ENCODE data around the gene MKI67.
"Not testable (repeated sequence)": the region's sequence is repeated elsewhere in the genome, so short reads cannot be mapped to it uniquely, and the experiment has no call there.

Gene MKI67

DNA sequence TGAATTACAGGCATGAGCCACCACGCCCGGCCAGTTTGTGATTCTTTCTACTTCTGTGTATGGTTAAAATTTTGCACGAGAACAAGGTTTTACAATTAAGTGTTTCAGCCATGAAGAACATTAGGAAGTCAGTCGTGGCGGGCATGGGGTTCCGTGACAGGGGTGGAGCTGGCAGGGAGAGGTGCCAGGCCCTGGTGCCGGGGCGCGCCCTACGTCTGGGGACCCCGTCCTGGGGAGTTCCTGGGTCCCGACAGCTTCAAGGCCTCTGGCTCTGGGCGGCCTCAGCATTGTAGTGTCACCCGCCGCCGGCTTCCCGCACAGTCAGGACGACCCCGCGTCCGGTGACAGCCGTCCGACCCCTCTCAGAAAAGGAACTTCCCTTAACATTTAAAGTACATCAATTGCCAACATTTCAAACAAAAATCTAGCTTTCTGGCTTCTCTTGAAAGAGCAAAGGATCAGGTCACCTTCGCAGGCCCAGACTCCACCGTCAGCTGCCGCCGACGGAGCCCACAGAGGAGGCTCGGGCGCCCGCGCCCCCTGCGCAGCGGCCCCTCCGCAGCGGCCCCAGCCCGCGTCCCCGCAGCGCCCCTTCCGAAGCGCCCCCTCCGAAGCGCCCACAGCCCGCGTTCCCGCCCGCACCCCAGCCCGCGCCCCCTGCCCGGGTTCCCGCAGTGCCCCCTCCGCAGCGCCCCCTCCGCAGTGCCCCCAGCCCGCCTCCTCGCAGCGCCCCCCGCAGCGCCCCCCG lies 23.2 kb upstream of the MKI67 start:
- DNase-seq: no peak

DNA sequence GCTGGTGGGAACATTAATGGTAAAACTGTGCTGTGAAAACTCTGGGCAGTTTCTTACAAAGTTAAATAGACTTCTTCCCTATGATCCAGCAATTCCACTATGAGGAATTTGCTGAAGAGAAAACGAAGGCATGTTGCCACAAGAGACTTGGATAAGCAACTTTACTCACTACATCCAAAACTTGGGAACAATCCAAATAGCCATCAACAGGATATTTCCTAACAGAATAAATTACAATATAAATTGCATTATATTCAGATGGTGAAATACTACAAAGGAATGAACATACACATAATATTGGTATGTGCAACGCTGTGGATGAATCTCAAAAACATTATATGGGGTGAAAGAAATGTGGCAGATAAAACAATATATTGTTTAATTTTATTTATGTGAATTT lies 21.4 kb upstream of the MKI67 start:
- no peak for DNase-seq

GRCh38 chr10:128147064-128147463 lies 20.8 kb upstream of the MKI67 start:
- DNase-seq: no peak

- no peak for DNase-seq
Measured at GRCh38 chr10:128144547-128144946, 18.3 kb upstream of the MKI67 start.

GRCh38 chr10:128143531-128143930 lies 17.3 kb upstream of the MKI67 start:
- DNase-seq: no peak

GRCh38 chr10:128140425-128140824 lies 14.2 kb upstream of the MKI67 start:
- no peak for DNase-seq

- not testable (repeated sequence) for DNase-seq
Measured at GRCh38 chr10:128138429-128138828, 12.2 kb upstream of the MKI67 start.

GRCh38 chr10:128137877-128138276 lies 11.7 kb upstream of the MKI67 start:
- no peak for DNase-seq

DNA sequence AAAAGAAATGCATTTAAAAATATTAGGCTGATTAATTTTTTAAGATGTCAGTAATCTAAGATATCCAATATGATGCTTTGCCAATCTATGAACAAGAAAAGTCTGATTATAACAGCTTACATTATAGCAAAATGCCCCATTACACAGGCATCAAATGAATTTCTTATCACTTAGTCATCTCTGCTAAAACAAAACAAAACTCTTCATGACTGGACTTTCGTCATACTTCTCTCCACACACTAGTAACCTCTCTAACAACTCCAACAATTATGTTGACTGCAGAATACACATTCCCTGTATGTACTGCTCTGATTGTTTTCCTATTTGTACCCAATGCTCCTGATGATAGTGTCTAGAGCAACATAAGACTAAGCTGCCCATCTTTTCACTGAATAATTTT lies 3.8 kb upstream of the MKI67 start:
- no peak for DNase-seq

GRCh38 chr10:128128582-128128981 lies 2.4 kb upstream of the MKI67 start:
- no peak for DNase-seq

- DNase-seq: no peak
Measured at GRCh38 chr10:128125416-128125943, 743 bp downstream of the MKI67 start.

DNA sequence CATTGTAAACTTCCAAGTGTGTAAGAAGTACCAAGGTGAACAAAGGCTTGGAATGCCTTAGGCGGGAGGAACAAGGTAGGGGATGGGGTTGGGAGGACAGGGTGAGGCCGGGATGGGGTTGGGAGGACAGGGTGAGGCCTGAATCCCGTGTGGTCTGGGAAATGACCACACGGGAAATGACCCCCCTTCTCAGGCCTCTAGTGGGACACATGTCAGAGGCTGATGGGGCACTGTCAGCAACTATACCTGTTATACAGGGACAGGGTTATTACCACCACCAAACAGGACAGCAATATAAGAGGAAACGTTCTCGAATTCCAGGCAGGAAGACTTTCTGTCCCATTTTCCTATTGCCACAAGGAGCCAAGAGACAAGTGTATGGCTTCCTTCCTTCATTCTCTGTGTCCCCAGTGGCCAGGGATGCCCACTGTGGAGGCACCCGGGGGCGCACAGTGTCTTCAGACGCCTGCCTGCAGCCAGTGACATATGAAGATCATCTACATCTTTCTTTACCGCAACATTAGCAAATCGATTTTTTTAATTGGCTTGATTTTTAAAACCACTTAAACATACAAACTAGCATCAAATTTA lies 1.3 kb downstream of the MKI67 start:
- DNase-seq: no peak

DNA sequence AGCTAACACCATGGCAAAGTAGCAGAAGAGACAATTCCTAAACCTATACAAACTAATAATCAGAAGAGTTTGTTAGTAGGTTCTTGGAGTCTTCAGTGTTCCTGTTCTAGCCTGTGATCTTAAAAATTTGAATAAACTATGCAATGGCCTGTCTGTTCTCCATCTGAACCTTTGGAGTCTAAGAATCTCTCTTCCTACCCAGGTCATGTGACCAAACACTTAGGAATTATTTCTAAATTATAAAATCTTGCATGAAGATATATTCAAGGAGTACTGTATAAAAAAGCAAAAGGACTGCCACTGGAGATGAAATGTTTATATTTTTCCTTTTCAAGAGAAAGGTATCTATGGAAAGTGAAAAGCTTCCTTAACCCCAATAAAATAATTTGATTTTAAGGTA lies 2.4 kb downstream of the MKI67 start:
- no peak for DNase-seq

DNA sequence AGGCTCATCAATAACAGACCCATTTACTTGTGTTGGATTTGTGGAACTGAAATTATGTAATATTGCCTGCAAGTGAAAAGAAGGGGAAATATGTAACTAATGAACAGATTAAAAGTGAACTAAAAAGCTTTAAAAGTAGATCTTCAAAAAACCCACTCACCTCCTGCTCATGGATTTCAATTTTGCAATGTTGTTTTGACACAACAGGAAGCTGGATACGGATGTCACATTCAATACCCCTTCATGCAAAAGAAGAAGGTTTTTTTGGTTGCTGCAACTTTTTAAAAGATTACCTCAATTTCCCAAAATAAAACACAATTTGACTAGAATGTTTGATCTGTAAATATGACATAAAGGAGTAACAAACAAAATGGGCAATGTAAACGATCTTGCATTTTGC lies 3.3 kb downstream of the MKI67 start:
- DNase-seq: no peak

DNA sequence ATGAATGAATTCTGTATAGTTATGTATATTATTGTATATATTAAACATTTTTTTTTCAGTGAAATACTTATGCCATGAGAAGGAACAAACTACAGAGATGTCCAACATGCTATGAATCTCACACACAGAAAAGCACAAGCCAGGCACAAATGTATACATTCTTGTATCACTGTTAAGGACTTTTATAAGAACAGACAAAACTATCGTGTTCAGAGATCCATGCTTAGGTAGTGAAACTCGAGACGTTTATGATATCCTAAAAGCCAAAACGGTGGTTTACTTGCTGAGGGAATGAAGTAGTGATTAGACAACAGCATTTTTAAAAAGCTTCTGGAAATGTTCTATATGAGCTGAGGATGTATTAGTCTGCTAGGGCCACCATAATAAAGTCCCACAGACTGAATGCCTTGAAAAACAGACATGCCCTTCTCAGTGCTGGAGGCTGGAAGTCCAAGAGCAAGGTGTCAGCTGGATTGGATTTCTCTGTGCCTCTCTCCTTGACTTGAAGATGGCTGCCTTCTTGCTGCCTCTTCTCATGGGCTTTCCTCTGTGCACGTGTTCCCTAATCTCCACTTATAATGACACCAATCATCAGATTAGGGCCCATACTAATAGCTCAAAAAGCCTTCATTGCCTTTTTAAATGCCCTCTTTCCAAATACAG lies 4.3 kb downstream of the MKI67 start:
- no peak for DNase-seq

DNA sequence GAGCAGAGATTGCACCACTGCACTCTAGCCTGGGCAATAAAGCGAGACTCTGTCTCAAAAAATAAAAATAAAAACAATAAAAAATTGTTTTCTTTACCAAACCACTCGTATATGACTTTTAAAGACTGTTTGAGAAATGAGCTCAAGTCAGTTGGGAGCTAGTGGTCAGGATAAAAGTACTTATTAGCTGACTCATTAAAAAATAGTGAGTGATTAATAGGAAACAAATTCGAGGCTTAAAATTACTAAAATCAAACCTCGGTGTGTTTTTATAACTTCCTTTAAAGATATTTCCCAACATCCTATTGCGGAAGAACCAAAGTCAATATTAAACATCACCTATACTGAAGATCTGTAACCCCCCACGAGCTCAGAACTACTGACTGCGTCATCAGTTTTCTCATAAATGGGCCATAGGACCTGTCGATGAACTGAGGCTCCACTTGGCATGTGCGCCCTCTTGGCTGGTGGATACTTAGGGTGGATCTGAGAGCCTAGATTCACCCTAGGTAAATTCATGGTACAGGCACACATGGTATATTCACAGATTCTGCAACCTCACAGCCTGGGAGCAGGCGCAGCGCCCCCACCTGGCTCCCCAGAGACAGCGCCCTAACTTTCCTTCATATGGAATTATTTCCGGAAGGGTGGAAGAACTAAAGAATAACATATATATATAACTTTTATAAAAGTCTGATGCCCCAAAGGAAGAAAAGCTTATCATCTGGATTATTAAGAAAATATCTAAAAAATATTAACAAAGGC lies 9.2 kb downstream of the MKI67 start:
- DNase-seq: no peak

DNA sequence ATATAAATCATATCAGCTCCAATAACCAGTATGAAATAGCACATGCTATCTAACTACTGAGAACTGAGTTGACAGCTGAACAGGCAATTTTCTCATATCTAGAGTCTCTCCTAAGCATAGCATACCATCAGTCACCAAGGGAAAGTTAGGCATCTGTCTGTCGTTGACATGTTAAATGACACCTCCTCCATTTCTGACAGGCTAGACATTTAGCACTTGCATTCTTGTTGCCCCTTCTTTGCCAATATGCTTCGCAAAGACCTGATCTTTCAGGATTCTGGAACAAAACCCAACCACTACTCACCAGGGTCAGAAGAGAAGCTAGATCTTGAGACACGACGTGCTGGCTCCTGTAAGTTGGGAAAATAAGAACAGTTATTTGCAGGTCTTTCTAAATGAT lies 10.0 kb downstream of the MKI67 start:
- no peak for DNase-seq

DNA sequence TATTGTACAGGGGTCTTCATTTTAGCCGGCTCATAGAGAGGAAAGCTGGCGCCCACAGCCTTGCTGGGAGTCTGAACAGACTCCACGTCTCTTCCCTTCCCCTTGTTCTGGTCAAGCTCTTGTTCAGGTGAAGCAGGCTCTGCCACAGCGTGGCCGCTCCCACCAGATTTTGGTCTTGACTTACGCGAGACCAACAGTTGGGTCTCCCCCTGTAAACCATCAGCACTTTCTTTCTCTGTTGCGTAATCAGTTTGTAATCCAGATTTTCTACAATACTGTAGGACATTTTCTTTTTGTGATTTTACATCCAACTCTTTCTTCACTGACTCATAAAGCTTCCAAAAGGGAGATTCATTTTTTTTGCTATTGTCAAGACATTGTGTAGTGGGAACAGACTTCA lies 10.9 kb downstream of the MKI67 start:
- DNase-seq: no peak

- no peak for DNase-seq
Measured at GRCh38 chr10:128114901-128115300, 11.3 kb downstream of the MKI67 start.

DNA sequence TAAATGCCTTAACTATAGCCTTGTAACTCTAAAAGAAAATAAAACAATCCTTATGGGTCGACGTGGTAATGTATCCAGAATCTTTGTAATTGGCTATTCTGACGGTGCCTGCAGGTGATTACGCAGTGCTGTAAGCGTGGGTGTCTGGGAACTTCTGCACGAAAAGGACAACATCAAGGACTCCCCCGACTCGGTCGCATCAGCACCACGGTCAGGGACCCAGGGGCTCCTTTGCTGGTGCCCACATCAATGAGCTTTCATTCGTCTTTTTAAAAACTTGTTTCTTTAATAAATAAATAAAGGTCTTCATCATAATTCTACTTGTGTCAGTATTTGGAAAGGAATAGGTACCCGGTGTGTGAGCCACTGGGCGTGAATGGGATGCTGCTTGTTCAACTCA lies 13.2 kb downstream of the MKI67 start:
- no peak for DNase-seq

GRCh38 chr10:128111696-128112095 lies 14.5 kb downstream of the MKI67 start:
- DNase-seq: no peak

DNA sequence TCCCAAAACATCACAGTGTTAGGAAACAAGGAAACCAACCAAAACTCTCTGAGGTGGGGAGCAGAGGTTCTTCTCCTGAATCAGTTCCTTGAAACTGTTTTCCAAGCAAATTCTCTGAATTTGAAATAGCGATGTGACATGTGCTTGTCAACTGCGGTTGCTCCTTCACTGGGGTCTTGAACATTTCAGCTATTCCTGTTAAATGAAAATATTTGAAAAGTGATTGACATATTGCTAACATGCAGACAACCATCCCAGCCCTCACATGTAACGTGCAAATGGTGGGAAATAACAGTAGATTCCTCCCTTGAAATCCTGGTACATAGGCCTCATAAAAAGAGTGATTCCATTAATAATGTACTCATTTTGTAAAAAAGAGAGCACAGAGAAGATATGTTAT lies 15.9 kb downstream of the MKI67 start:
- no peak for DNase-seq

DNA sequence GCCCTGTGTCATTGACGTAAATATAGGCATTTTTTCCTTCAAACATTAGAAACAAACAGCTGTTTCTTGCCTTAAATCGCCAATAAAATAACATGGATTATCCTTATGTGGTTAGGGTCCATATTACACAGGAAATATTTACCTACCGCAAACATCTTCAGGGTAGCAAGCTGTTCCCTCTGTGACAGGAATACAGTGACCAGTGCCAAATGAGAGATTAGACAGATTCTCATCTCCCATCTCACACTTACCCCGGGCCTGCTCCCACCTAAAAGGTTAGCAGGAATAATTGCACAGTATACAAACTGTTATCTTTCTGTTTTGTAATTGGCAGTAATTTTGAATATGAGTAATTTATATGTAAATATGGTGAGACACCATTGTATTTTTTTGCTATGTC lies 16.5 kb downstream of the MKI67 start:
- DNase-seq: no peak
